HG03159 (cell line): ENCODE data around the gene MTHFD1L.
A peak's percentile ranks its signal among the peaks of the same experiment; 100 is the strongest.
"Not testable (repeated sequence)": the region's sequence is repeated elsewhere in the genome, so short reads cannot be mapped to it uniquely, and the experiment has no call there.

Experiments used
- ATAC-seq: cut with Tn5 transposase; IDR thresholded peaks from one replicate; pipeline ENCODE4 v1.9.1; 2021; ENCODE audit warnings: mild to moderate bottlenecking, moderate library complexity; ENCODE audit not compliant: unreplicated experiment

The MTHFD1L gene

DNA sequence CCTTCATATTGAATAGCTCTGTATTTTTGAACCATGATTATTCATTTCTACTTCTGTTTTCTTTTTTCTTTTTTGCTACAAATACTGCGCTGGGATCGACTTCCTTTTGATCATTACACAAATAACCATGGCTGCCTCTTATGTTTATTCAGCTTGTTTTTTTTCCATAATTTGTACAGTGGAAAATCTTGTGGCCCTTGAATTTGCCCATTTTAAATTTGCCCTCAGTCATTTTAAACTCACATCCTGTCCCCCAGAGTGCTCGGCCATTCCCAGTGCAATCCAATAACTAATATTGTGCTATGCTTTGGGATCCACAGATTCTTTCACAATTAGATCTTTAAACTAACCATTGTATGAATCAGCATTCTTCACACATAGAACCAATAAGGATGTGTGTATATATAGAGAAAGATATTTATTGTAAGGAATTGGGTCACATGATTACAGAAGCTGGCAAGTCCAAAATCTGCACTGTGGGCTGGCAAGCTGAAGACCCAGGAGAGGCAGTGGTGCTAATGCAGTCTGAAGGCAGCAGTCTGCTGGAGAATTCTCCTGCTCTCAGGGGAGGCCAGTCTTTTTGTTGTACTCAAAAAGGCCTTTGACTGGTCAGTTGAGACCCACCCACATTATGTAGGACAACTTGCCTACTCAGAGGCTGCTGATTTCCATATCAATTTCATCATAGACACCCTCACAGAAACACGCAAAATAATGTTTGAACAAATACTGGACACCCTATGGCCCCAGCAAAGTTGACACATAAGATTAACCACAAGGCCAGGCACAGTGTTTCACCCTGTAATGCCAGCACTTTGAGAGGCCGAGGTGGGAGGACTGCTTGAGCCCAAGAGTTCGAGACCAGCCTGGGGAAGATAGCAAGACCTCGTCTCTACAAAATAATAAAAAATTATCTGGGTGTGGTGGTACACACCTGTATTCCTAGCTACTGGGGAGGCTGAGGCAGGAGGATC, 147.1 kb downstream of the MTHFD1L start:
- no peak for ATAC-seq

DNA sequence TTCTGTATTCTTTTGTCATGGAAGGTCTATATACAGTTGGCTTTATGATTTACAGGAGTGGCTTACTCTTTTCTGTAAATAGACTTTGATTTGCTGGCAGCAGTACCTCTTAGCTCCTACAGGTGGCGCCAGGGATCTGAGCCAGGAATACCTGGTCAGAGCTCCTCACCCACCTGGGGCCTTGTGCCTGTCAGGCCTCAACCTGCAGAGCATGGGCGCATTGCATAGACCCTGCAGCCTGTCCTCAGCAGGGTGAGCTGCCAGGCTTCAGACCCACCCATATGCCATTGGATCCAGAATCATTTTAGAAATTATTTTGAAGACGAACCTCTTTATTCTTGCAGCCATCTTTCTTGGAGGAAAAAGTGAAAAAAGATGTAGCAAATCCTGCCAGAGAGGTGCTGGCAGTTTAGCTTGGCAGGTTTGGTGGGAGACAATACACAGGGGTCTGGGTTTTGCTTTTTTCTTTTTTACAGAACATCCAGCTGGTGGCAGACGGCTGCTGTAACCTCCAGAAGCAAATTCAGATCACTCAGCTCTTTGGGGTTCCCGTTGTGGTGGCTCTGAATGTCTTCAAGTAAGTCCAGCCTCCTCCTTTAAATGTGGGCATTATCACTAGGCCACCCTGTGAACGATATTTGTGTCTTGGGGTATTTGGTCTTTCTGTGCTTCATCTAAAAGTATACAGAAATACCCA, 149.1 kb downstream of the MTHFD1L start:
- peak; percentile 82 for ATAC-seq

DNA sequence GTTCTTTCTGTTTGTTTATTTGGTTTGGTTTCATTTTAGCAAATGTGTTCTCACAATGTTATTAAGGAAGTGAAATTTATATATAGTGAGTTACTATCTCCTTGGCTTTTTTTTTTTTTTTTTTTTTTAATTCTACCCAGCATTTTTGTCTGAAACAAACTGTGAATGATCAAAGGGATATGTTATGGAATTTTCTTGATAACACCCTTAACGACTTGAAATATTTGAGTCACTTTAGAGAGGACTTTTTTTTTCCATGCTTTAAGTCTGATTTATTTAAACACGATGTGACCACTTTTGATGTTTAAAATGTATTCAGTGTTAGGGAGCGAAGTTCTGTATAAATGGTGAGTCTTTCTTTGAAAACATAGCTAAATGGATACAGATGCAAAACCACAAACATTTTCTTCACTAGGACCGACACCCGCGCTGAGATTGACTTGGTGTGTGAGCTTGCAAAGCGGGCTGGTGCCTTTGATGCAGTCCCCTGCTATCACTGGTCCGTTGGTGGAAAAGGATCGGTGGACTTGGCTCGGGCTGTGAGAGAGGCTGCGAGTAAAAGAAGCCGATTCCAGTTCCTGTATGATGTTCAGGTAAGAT, 149.7 kb downstream of the MTHFD1L start:
- no peak for ATAC-seq

DNA sequence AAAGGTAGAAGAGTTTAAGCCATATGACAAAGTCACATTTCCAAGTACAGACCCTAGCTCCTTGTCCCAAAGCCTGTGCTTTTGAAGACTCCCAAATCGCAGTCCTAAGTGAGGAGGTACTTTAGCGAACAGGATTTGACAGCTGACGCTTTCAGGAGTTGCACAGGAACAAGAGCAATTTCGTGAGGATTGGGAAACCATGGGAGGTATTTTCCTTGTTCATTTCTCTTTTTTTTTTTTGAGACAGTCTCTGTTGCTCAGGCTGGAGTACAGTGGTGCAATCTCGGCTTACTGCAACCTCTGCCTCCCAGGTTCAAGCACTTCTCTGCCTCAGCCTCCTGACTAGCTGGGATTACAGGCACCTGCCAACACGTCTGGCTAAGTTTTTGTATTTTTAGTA, 150.6 kb downstream of the MTHFD1L start:
- no peak for ATAC-seq

DNA sequence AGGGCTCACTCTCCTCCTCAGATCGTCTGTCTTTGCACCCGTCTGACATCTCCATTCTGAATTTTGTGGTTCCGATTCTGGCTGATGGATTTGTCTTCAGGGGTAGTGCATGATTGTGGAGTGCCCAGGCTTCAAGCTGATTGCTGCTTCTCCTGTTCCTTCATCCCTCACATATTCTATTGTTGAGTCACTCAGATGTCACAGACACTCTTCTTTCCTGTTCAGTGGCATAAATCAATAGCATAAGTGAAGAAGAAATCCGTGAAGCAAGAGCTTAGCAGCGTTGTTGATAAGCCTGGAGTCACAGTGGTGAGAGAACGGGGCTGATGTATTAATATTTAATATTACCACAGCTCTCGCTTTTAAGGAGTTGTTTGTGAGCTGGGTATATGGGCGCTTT, 152.5 kb downstream of the MTHFD1L start:
- no peak for ATAC-seq

DNA sequence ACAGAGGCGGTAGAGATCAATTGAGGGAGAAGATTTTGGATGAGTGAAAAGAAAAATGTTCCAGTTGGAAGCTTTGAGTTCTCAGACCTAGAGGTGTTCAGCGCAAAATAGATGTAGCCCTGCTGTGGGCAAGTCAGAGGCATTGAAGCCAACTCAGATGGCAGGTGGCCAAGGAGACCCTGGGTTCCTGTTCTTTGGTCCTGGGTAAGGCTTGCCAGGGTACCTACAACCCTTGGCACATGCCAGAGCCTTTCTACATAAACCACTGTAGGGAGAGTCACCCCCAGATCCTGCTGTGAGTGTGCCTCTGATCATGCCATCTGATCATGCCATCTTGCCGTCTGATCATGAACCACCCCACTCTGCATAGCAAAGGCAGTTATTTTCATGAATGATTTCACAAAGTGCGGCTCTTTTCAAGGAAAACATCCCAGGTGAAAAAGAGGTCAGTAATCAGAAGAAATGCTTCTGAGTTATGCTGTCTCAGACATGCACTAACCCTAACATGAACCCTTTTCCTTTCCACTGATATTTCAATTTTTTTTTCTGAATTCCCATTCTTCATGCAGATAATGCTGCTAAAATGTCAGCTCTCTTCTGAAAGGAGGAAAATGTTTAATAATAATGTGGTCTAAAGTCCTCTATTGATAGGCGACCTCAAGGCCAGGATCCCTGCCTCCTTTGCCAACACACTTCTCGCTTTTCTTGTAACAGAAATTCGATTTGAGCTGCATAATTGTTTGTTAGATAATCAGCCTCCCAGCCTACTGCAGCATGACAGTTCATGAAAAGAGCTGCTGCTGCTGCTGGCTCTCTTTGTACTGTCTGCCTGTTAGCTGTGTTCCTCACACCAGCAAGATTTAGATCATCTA, 153.6 kb downstream of the MTHFD1L start:
- no peak for ATAC-seq

DNA sequence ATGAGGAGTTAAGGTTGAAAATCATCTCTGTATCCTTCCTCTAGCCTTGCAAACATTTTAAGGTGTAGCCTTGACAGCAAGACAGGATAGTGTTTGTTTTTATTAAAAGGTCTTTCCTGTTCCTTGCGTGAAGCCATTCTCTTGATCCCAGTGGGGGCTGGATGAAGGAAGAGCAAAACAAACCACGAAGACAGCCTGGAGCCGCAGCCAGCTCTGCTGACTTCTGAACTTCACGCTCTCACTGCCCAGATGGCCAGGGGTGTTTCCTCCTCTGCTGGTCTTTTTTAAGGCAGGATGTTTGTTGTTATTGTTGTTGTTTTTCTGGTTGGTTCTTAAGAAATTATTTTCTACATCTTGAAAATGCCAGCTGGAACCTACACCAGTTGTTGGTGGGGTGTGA, 156.4 kb downstream of the MTHFD1L start:
- no peak for ATAC-seq

DNA sequence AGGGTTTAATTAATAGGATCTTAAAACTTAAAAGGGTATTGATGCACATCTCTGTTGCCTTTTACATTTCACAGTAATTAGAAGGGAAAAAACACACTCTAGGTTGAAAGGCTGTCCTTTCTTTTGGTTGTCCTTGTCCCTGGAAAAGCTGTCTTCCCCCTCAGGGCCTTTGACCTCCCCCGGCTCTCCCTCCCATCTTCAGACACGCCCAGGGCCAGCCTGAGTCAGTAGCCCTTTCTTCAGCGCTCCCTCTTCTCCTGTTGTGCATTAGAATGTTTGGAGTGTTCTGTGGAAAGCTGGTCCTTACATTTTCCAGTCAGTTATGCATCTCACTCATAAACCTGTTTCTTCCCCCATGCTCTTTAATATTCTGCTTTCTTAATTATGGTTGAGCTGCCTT, 157.0 kb downstream of the MTHFD1L start:
- ATAC-seq, result no peak

DNA sequence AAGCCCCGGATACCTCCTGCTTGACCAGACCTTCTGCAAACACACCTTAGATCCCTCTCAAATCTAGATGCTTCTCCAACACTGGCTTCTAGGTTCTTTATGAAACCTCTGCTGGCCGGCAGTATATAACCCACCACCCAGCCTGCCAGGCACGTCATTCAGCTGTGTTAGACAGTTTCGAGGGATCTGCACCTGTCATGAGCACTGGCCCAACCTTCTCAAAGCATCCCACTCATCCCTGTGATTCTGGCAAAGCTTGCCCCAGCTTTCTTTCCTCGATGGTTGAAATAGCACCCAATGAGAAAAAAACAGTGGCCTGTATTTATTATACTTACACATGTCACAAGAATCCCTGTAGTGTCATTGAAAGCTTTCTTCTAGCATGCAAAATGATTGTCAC, 157.8 kb downstream of the MTHFD1L start:
- no peak for ATAC-seq

DNA sequence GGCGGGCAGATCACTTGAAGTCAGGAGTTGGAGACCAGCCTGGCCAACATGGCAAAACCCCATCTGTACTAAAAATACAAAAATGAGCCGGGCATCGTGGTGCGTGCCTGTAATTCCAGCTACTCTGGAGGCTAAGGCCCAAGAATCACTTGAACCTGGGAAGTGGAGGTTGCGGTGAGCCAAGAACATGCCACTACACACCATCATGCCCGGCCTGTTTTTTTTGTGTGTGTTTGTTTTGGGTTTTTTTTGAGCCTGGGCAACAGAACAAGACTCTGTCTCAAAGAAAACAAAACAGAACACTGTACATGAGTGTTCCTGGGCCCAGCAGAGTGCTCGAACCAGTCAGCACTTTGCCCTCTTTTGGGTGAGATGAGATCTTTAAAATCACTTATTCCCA, 159.1 kb downstream of the MTHFD1L start:
- no peak for ATAC-seq

DNA sequence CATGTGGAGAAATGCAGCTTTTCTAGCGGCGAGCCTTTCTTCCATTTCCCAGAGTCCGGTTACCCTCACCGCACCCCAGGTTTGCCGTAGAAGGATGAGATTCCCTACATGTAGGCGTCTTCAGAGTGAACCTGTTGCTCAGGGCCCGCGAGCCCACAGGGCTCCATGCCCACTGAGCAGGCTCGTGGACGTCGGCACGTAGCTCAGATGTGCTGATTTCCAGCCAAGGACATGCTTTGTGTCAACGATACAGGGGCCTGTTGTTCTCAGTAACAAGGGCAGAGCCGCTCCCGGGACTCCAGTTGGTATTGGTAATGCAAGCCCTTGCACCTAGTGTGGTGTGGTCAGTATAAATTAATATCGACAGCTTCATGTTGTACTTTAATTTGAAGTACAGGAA, 159.6 kb downstream of the MTHFD1L start:
- ATAC-seq, result no peak

DNA sequence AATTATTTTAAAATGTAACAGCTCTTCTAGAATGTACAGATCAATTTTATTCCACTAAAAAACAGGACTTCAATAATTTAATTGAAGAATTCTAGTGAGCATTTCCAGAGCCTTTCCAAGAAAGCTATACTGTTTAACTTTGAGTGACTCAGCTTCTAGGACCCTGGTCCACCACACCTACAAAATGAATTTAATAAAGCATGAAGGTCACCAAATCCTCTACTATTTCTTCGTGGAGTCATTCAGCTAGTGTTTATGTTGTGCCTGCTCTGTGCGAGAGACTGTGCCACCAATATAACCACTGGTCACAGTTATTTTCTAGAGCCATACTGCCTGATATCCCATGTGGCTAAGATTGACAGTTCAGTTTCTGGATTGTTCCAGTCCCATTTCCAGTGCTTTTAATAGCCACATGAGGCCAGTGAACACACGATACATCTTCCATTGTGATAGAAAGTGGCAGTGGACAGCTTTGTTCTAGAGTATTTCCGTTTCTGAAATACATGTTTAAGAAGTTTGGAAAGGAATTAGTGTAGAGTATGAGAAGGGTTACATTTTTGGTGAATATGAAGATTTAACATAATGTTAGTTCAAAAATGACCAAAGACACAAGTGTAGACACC, 160.7 kb downstream of the MTHFD1L start:
- ATAC-seq, result no peak

DNA sequence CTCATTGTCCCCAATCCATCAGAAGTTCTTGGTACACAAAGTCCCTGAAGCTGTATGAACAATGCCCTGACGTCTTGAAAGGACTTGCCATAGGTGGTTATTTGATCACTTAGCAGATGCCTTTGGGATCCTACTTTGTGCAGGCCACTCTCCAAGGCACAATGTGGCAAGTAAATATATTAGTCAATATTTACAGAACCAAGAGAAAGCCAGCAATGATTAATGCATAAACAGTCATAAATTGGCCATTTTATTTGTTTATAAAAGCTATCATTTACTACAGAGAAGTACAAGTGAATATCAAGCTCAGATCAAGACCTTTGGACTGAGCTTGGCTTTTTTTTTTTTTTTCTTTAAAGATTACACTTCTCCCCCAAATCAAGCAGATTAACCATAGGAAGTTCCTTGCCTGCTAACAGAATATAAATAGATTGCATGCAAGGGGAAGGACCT, 161.8 kb downstream of the MTHFD1L start:
- no peak for ATAC-seq

DNA sequence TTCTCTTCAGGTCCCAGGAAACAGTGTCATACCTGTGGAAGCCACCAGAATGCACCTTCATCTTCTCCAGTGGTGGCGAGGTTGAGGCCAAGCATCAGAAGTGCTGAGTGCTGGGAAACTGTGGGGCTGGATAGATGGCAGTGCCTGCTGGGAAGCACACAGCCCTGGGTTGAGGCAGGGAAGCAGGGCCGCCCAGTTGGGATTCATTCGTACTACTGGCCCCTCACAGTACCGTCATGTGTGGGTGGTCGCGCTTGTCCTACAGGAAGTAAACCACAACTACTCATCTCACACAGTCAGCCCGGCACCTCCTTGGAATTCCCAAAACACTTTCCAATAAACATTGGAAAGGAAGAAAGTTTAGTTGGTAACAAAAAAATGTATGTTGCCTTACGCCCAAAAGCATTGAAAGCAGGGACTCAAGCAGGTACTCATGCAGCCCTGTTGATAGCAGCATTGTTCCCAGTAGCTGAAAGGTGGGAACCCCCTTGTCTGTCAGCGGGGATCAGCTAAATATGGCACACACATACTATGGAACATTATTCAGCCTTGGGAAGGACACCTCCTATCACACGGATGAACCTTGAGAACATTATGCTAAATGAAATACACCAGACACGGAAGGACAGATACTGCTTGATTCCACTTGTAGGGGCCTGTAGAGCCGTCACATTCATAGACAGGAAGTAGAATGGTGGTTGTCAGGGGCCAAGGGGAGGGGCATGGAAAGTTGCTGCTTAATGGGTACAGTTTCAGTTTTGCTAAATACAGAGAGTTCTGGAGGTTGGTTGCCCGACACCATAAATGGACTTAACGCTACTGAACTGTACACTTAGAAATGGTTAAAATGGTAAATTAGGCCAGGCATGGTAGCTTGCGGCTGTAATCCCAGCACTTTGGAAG, 162.7 kb downstream of the MTHFD1L start:
- no peak for ATAC-seq

DNA sequence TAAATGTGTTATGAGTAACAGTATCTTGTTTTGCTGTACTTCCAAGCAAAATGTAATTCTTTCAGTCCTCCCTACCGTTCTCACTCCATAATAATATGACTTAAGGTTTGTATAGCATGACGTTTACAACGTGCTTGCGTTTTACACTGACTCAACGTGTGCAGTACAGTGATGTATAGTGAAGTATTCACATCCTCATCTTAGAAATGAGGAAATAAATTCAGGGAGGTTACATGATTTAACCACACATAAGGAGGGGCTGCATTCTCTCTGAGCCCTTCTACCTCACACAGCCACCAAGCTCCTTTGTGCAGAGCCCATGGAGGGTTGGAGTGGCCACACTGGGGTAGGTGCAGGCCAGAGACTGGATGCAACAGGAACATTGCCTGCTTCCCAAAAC, 164.5 kb downstream of the MTHFD1L start:
- no peak for ATAC-seq

DNA sequence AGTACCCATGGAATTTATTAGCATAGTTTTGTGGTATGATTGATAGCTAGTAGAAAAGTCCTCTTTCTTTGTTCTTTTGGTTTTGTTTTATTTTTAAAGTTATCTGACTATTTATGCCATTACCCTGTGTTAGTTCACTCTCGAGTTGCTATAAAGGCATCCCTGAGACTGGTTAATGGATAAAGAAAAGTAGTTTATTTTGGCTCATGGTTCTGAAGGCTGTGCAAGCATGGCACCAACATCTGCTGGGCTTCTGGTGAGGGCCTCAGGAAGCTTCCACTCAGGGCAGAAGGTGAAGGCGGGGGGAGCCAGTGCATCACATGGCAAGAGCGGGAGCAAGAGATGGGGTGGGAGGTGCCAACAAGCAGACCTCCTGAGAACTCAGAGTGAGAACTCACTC, 166.5 kb downstream of the MTHFD1L start:
- no peak for ATAC-seq

DNA sequence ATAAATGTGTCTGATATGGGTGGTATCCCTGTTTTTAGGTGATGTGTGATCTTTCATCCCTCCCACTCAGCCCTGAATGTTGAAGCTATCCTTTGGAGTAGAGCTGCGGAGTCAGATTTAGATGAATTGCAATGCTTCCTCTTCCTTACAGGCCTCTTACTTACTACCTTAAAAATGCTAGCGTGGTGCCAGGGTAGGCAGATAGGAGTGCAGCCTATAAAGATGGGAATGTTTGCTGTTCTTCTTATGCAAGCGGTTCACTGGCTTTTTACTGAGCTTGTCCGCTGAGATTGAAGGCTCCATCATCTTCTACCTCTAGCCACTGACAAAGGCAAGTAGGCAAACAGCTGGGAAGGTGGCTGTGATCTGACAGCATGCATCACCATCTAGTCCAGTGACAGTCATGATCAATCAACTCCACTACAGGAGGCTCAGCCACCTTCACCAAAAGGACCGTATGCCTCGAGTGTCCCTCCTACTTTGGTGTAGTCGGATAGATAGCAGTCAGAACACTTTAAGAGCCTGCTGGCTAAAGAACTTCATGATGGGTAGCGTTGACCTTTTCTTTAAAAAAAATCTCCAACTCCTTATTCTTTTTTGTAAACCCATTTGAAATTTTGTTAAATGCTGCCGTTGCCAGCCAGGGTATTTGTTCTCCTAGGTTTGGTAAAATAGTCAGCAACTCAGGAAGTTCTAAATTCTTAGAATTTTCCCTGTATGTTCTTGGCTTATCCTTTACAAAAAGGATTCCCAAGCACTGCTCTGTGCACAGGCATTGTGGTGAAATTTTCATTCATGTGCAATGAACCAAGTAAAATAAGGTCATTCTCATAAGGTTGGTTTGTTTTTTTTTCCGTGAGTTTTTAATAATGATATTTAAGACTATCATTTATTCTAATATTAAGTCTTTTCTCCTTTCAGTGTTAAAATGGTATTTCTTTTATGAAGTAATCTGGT, 169.6 kb downstream of the MTHFD1L start:
- no peak for ATAC-seq

DNA sequence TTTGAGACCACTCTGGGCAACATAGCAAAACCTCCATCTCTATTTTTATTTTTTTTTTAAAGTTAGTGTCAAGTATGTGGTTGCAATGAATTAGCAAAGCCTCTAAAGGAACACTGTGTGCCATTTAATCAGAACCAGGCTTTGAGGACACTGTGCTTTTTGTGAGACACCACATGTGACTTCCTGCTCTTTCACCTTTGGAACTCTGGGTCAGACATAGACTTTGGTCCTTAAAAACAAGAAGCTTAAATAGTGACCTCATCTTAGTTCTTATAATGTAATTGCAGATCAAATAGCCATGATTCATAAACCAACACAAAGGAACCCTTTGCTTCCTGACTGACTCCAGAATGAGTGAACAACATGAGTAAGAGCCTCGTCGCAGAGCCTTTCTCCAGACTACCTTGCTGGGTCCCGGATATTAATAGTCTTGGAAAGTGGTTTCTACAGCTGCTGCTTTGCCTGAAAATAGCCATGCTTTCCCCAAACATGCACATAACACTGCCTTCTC, 170.8 kb downstream of the MTHFD1L start:
- ATAC-seq, result not testable (repeated sequence)
